B cell (primary cell): ENCODE data around the gene COL28A1. TPM values are rescaled to one million over a fixed set of nuclear protein-coding genes. Genes with fewer than 3 reads are reported as not detected.

Experiments
- ATAC-seq: fragments of 200-7000 bp; cut with Tn5 transposase; one replicate; pipeline ENCODE4 v1.10.0; 2021; ENCODE audit warnings: low read depth, mild to moderate bottlenecking, moderate number of reproducible peaks, moderate library complexity
- CTCF ChIA-PET: fragments of 350-600 bp; sonication (Branson Sonifier 250); formaldehyde crosslinking; loops from one replicate; lab custom pipeline; 2021; ENCODE audit warnings: antibody characterized with exemption, inconsistent platforms; lab: Charles Lee
- POLR2A ChIA-PET: fragments of 350-600 bp; sonication (Branson Sonifier 250); formaldehyde crosslinking; loops from one replicate; lab custom pipeline; 2021; ENCODE audit warnings: antibody characterized with exemption; lab: Charles Lee
- DNase-seq: peaks from one replicate; pipeline ENCODE4 v3.0.0; 2013
- H2AFZ ChIP-seq: 2 replicates; pipeline ENCODE4 v1.6.1; 2012; ENCODE audit warnings: mild to moderate bottlenecking, low read depth, low read length; ENCODE audit not compliant: insufficient read depth, poor library complexity, severe bottlenecking
- H3K27ac ChIP-seq, 2 donors: 1 replicate in 1 of 2; 2 replicates in 1 of 2; pipeline ENCODE4 v1.5.1; 2012 to 2013; ENCODE audit warnings: low read length in 2 of 2, mild to moderate bottlenecking in 2 of 2, moderate library complexity in 1 of 2
- H3K27me3 ChIP-seq, 4 experiments: fragments of 200-600 bp in 1 of 4; sonication (generic) in 1 of 4; replicated peaks in 1 of 4; 1 replicate in 2 of 4; 2 replicates in 2 of 4; pipeline versions ENCODE4 v1.6.1 to v1.7.0; 2013 to 2016; ENCODE audit warnings: low read length in 3 of 4, mild to moderate bottlenecking in 2 of 4, mixed read lengths in 1 of 4, moderate library complexity in 1 of 4; ENCODE audit not compliant: insufficient read depth in 4 of 4, control insufficient read depth in 3 of 4; ENCODE audit errors: control extremely low read depth in 1 of 4
- H3K36me3 ChIP-seq, 2 experiments: replicated peaks in 1 of 2; 1 replicate in 1 of 2; 2 replicates in 1 of 2; pipeline versions ENCODE4 v1.6.1 to v1.7.1; 2013; ENCODE audit warnings: low read length in 1 of 2; ENCODE audit not compliant: insufficient read depth in 2 of 2, control insufficient read depth in 1 of 2; ENCODE audit errors: control extremely low read depth in 1 of 2, extremely low read depth in 1 of 2
- H3K4me1 ChIP-seq, 2 donors: fragments of 200-600 bp in 1 of 2; sonication (generic) in 1 of 2; 1 replicate in 1 of 2; 2 replicates in 1 of 2; pipeline versions ENCODE4 v1.5.1 to v1.6.1; 2013 to 2017; ENCODE audit warnings: low read length in 2 of 2; ENCODE audit not compliant: control insufficient read depth in 2 of 2, insufficient read depth in 2 of 2
- H3K4me2 ChIP-seq: replicated peaks from 2 replicates; pipeline ENCODE3; 2012; ENCODE audit warnings: mild to moderate bottlenecking, low read depth, low read length; ENCODE audit not compliant: poor library complexity, severe bottlenecking
- H3K4me3 ChIP-seq, 5 experiments: fragments of 200-600 bp in 1 of 5; sonication (generic) in 1 of 5; 1 replicate in 3 of 5; 2 replicates in 2 of 5; pipeline versions ENCODE4 v1.5.1 to v1.7.0; 2011 to 2016; ENCODE audit warnings: low read length in 4 of 5, mild to moderate bottlenecking in 4 of 5, low read depth in 2 of 5, control low read depth in 1 of 5, moderate library complexity in 1 of 5; ENCODE audit not compliant: insufficient read depth in 1 of 5; ENCODE audit errors: control extremely low read depth in 1 of 5, extremely low read depth in 1 of 5
- H3K79me2 ChIP-seq: fragments of 200-600 bp; sonication (generic); one replicate; pipeline ENCODE4 v1.6.0; 2016; ENCODE audit warnings: low read length; ENCODE audit not compliant: control insufficient read depth, insufficient read depth
- H3K9ac ChIP-seq: fragments of 200-600 bp; sonication (generic); 2 replicates; pipeline ENCODE4 v1.6.1; 2017; ENCODE audit warnings: mild to moderate bottlenecking, low read length, moderate library complexity
- H3K9me3 ChIP-seq, 3 donors: one replicate each; pipeline versions ENCODE4 v1.6.1 to v1.7.1; 2013; ENCODE audit warnings: low read length in 2 of 3; ENCODE audit not compliant: control insufficient read depth in 2 of 3, insufficient read depth in 1 of 3; ENCODE audit errors: control extremely low read depth in 1 of 3
- H4K20me1 ChIP-seq: 2 replicates; pipeline ENCODE4 v1.6.0; 2012; ENCODE audit warnings: mild to moderate bottlenecking, low read length; ENCODE audit not compliant: insufficient read depth, control insufficient read depth, poor library complexity, severe bottlenecking
- H3K27ac Mint-ChIP-seq: one replicate; pipeline ENCODE4 v1.8.0; 2021; ENCODE audit warnings: mixed read lengths
- H3K27me3 Mint-ChIP-seq: one replicate; pipeline ENCODE4 v1.8.0; 2021; ENCODE audit warnings: mixed read lengths
- H3K4me1 Mint-ChIP-seq: one replicate; pipeline ENCODE4 v1.8.0; 2021; ENCODE audit warnings: mixed read lengths
- H3K4me3 Mint-ChIP-seq: one replicate; pipeline ENCODE4 v1.8.0; 2021; ENCODE audit warnings: mixed read lengths
- H3K9me3 Mint-ChIP-seq: one replicate; pipeline ENCODE4 v1.8.0; 2022; ENCODE audit warnings: mixed read lengths; ENCODE audit not compliant: insufficient read depth
- EZH2 ChIP-seq: IDR thresholded peaks from 2 replicates; pipeline ENCODE4 v1.6.1; 2012; ENCODE audit warnings: borderline replicate concordance, low read depth, mild to moderate bottlenecking, moderate library complexity, low read length; ENCODE audit not compliant: insufficient read depth, poor library complexity, severe bottlenecking
- WGBS: methylation state at CpG from one replicate; pipeline ENCODE4 v1.1.5; 2013; ENCODE audit warnings: missing lambda C conversion rate; ENCODE audit not compliant: insufficient coverage; 5-methylcytosine and 5-hydroxymethylcytosine counted together
- intact Hi-C: fragments of 100-400 bp; cut with micrococcal nuclease; formaldehyde crosslinking; loops from one replicate; pipeline ENCODE4 v1.10.0; 2022
- polyA plus RNA-seq: library from polyadenylated mRNA; depleted of rRNA; stranded (reverse); fragments of >200 nt; gene quantifications from 2 replicates; pipeline ENCODE4 v1.2.3, GENCODE V29; 2012
- total RNA-seq, 2 donors: library from RNA; stranded (reverse); fragments of 120-200 nt in 1 of 2; gene quantifications; 1 replicate in 1 of 2; 2 replicates in 1 of 2; pipeline versions ENCODE4 v1.2.3 to v1.2.4, GENCODE V29; 2013 to 2022
- TF ChIP-seq, protein P1 (sequence below): fragments of 200-600 bp; IDR thresholded peaks from one replicate; pipeline ENCODE4 v1.8.0; 2022; ENCODE audit warnings: antibody characterized with exemption, mild to moderate bottlenecking

COL28A1 gene
- total and polyA plus RNA-seq, 2 donors (not counting 1 experiment from before 2014, with no cell fraction given) = 0.18 to 0.67 TPM

DNA sequence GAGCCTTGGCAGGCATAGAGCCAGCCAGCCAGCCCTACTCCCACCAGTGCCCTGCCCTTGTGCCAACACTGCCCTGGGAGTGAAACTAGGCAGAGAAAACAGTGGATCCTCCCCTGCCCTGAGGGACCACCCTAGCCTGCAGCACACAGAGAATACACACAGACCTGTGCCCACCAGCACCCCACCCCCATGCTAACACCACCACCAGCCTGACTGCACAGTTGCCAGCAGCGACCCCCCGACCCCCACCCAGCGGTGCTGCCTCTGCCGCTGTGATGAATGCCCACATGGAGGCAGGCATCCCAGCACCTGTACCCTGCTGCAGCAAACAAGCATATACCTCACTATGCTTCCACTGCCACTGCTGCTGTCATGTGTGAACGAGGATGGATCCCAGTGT is 21.6 kb upstream of the COL28A1 start:
- no peak for TF ChIP-seq EZH2
- TF ChIP-seq, protein P1, sequence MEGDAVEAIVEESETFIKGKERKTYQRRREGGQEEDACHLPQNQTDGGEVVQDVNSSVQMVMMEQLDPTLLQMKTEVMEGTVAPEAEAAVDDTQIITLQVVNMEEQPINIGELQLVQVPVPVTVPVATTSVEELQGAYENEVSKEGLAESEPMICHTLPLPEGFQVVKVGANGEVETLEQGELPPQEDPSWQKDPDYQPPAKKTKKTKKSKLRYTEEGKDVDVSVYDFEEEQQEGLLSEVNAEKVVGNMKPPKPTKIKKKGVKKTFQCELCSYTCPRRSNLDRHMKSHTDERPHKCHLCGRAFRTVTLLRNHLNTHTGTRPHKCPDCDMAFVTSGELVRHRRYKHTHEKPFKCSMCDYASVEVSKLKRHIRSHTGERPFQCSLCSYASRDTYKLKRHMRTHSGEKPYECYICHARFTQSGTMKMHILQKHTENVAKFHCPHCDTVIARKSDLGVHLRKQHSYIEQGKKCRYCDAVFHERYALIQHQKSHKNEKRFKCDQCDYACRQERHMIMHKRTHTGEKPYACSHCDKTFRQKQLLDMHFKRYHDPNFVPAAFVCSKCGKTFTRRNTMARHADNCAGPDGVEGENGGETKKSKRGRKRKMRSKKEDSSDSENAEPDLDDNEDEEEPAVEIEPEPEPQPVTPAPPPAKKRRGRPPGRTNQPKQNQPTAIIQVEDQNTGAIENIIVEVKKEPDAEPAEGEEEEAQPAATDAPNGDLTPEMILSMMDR = no peak
- no peaks in the 10 kb centered on the region for H4K20me1 ChIP-seq
- no peak overlapping the region for H2AFZ ChIP-seq
- 94% methylated on average over 5 of the region's 5 CpGs for whole genome bisulfite sequencing
- H3K4me1 ChIP-seq = no peaks in the 10 kb centered on the region
- peaks cover 0 to 5% of the 10 kb centered on the region in 2 experiments for H3K36me3 ChIP-seq
- ATAC-seq = no peak
- H3K4me3 ChIP-seq = no peak overlapping the region
- ChIA-PET CTCF (no interaction called here), POLR2A (no interaction called here)
- intact Hi-C loops = no loop called here
- H3K9me3 ChIP-seq = peaks cover 0 to 9% (median 5%) of the 10 kb centered on the region in 3 donors
- no peak overlapping the region for H3K4me2 ChIP-seq
- no peak overlapping the region for H3K9ac ChIP-seq
- Mint-ChIP-seq H3K27me3 (no peaks in the 10 kb centered on the region), H3K4me3 (no peak overlapping the region), H3K27ac (no peak overlapping the region), H3K4me1 (no peaks in the 10 kb centered on the region), H3K9me3 (peaks cover 11% of the 10 kb centered on the region)
- no peaks in the 10 kb centered on the region for H3K27me3 ChIP-seq
- no peak overlapping the region for H3K27ac ChIP-seq
- no peak for DNase-seq
- H3K79me2 ChIP-seq = no peaks in the 10 kb centered on the region

DNA sequence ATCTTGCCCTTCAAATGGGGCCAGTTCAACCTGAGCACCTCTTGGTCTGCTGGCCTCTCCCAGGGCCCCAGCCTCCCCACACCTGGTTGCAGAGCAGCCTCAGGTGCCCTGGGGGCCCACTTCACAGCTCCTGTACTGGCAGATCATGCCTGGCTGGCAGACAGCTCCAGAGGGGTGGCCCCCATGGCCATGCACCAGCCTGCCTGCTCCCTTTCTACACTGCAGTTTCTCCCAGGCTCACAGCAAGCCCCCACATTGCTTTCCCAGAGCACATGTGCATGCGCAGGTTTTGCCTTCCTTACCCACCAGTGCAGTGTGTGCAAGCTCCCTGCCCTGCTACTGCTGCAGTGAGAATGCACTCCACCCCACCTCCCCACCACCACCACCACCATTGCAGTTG is 21.2 kb upstream of the COL28A1 start:
- H3K4me3 ChIP-seq = no peak overlapping the region
- H3K4me1 ChIP-seq = no peaks in the 10 kb centered on the region
- Mint-ChIP-seq H3K4me1 (no peaks in the 10 kb centered on the region), H3K27ac (no peak overlapping the region), H3K9me3 (peaks cover 11% of the 10 kb centered on the region), H3K4me3 (no peak overlapping the region), H3K27me3 (no peaks in the 10 kb centered on the region)
- peaks cover 0 to 9% (median 5%) of the 10 kb centered on the region in 3 donors for H3K9me3 ChIP-seq
- no peak for DNase-seq
- intact Hi-C loops = no loop called here
- POLR2A ChIA-PET = no interaction called here
- no peaks in the 10 kb centered on the region for H3K27me3 ChIP-seq
- H3K36me3 ChIP-seq = peaks cover 0 to 5% of the 10 kb centered on the region in 2 experiments
- H4K20me1 ChIP-seq = no peaks in the 10 kb centered on the region
- H3K9ac ChIP-seq = no peak overlapping the region
- H3K79me2 ChIP-seq = no peaks in the 10 kb centered on the region
- 89% methylated on average over 1 of the region's 1 CpG for WGBS
- CTCF ChIA-PET = no interaction called here
- TF ChIP-seq, protein P1 = no peak
- TF ChIP-seq EZH2 = no peak
- ATAC-seq = no peak
- H3K4me2 ChIP-seq = no peak overlapping the region
- no peak overlapping the region for H2AFZ ChIP-seq
- no peak overlapping the region for H3K27ac ChIP-seq
